Right lobe of liver (tissue), 6 donors: ENCODE results near the gene FAM76B. TPM values are rescaled to one million over a fixed set of nuclear protein-coding genes. Genes with fewer than 3 reads are reported as not detected.

ENCODE experiments used
- ATAC-seq, 4 donors: fragments of 200-7000 bp; cut with Tn5 transposase; one replicate each; pipeline ENCODE4 v1.9.1; 2020; ENCODE audit warnings: mild to moderate bottlenecking in 4 of 4, moderate library complexity in 4 of 4
- DNase-seq, 3 donors: peaks; one replicate each; pipeline ENCODE4 v3.0.0-alpha.2; 2020
- H3K27ac ChIP-seq, 3 donors: fragments of 200-600 bp; one replicate each; pipeline ENCODE4 v1.8.0; 2022
- H3K27me3 ChIP-seq, 2 donors: fragments of 200-600 bp; one replicate each; pipeline ENCODE4 v1.8.0; 2022
- H3K36me3 ChIP-seq, 4 donors: fragments of 200-600 bp; sonication (generic) in 1 of 4; one replicate each; pipeline versions ENCODE4 v1.5.1 to v1.8.0; 2017 to 2022; ENCODE audit warnings: control low read depth in 1 of 4
- H3K4me1 ChIP-seq, 4 donors: fragments of 200-600 bp; sonication (generic) in 1 of 4; one replicate each; pipeline versions ENCODE4 v1.5.1 to v1.8.0; 2017 to 2022; ENCODE audit warnings: control low read depth in 1 of 4
- H3K4me3 ChIP-seq, 3 donors: fragments of 200-600 bp; one replicate each; pipeline ENCODE4 v1.8.0; 2022
- H3K9me3 ChIP-seq, 4 donors: fragments of 200-600 bp; sonication (generic) in 1 of 4; one replicate each; pipeline versions ENCODE4 v1.5.1 to v1.8.0; 2017 to 2022; ENCODE audit warnings: control low read depth in 1 of 4
- CTCF ChIP-seq, 4 donors: fragments of 200-600 bp in 3 of 4; fragments of 450-650 bp in 1 of 4; IDR thresholded peaks; one replicate each; pipeline versions ENCODE4 v1.5.1 to v1.8.0; 2016 to 2022; ENCODE audit warnings: antibody characterized with exemption in 4 of 4, mild to moderate bottlenecking in 2 of 4
- POLR2A ChIP-seq: fragments of 450-650 bp; IDR thresholded peaks from one replicate; pipeline ENCODE4 v1.6.1; 2017; ENCODE audit warnings: antibody characterized with exemption, mild to moderate bottlenecking
- WGBS: methylation state at CpG from one replicate; pipeline ENCODE4 v1.1.6; 2018; ENCODE audit warnings: low coverage, low lambda C conversion rate; ENCODE audit not compliant: insufficient coverage; ENCODE audit errors: missing lambda C conversion rate; 5-methylcytosine and 5-hydroxymethylcytosine counted together
- intact Hi-C, 2 donors: fragments of 100-400 bp; cut with DNase I; formaldehyde crosslinking; loops; one replicate each; pipeline versions ENCODE4 v1.11.2 to v1.14.1; 2022
- total RNA-seq, 6 experiments: library from RNA; depleted of rRNA in 2 of 6; stranded (reverse); fragments of >200 nt in 2 of 6; fragmentation: NEBNext Ultra II Directional in 3 of 6; extraction: Animal tissue kit (Norgen Biotek cat#: 25700) in 3 of 6; gene quantifications; one replicate each; pipeline versions ENCODE4 v1.1.0 to v1.2.4, GENCODE V29; 2016 to 2023
- donor health status: DM: no; HTN: yes; CAD: no.
- donor health status: DM: no; HTN: no; CAD: no.
- donor health status: DM: no; HTN: no; CAD: no.
- donor health status: DM: no; HTN: yes; CAD: no.
- donor health status: DM: no; HTN: yes; CAD: no.

The FAM76B gene
- total RNA-seq, 6 experiments from 2014 or later, result 12.9 to 28.1 (median 16.6) TPM

GRCh38 chr11:95723361-95723942 lies 66.1 kb downstream of the FAM76B start:
- ATAC-seq (no peak), DNase-seq (no peak)
- Histone ChIP-seq H3K27me3 (no peaks in the 10 kb centered on the region), H3K36me3 (no peaks in the 10 kb centered on the region), H3K4me1 (no peaks in the 10 kb centered on the region), H3K4me3 (no peak overlapping the region), H3K9me3 (no peaks in the 10 kb centered on the region), H3K27ac (no peak overlapping the region)
- intact Hi-C loops, result no loop called here
- 48% methylated on average over 3 of the region's 3 CpGs for WGBS
- no peak for TF ChIP-seq POLR2A
- no peak for TF ChIP-seq CTCF (IDR thresholded peaks at IDR 0.05)

- intact Hi-C loops, result no loop called here
- no peaks in the 10 kb centered on the region for H3K27me3 ChIP-seq
- H3K27ac ChIP-seq, result no peak overlapping the region
- TF ChIP-seq POLR2A (no peak), CTCF (IDR thresholded peaks at IDR 0.05) (no peak)
- DNase-seq, result no peak
- ATAC-seq, result no peak
- H3K36me3 ChIP-seq, result no peaks in the 10 kb centered on the region
- 52% methylated on average over 3 of the region's 3 CpGs for WGBS
- H3K9me3 ChIP-seq, result no peaks in the 10 kb centered on the region
- no peaks in the 10 kb centered on the region for H3K4me1 ChIP-seq
- no peak overlapping the region for H3K4me3 ChIP-seq
Observed at GRCh38 chr11:95720195-95720594, 69.4 kb downstream of the FAM76B start.

Other genes starting within 250 kb of the FAM76B start
- gene CEP57, start 716 bp upstream of the FAM76B start, total RNA-seq, result 10 to 100 TPM; 25.5 to 46.2 (median 36.1) TPM
- 1 to 10 TPM; 1.7 to 8.7 (median 3.9) TPM for gene MTMR2, start 134.3 kb upstream of the FAM76B start, total RNA-seq